ENCODE results near the gene CYB5R4. TPM values are rescaled to one million over a fixed set of nuclear protein-coding genes. Genes with fewer than 3 reads are reported as not detected.

CYB5R4 gene
- total and polyA plus RNA-seq, 2 experiments from 2014 or later, result 10.3 to 10.7 TPM

DNA sequence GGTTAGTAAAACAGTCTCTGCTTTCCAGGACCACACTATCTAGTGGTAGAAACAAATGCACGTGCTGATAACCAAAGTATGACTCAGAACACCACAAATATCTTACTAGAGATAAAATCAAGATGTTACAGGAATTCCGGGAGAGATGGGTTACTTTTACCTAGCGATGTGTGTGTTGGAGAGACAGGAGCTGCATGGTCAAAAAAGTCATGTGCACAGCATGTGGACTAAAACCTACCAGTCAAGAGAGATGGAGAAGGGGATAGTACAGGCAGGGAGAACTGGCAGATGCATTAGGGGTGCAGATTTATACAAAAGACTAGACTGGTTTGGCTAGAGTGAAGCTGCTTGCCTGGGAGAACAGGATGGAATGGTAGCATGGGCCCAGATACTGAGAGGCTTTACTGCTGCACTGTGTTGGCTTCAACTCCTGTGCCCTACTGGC lies 98.8 kb downstream of the CYB5R4 start:
- no peak for DNase-seq (ENCODE audit: low spot score)
- no peak overlapping the region for H3K4me3 ChIP-seq
- no peaks in the 10 kb centered on the region for H3K9me2 ChIP-seq (replicated peaks; ENCODE audit: insufficient read depth)
- TF ChIP-seq, protein P1, sequence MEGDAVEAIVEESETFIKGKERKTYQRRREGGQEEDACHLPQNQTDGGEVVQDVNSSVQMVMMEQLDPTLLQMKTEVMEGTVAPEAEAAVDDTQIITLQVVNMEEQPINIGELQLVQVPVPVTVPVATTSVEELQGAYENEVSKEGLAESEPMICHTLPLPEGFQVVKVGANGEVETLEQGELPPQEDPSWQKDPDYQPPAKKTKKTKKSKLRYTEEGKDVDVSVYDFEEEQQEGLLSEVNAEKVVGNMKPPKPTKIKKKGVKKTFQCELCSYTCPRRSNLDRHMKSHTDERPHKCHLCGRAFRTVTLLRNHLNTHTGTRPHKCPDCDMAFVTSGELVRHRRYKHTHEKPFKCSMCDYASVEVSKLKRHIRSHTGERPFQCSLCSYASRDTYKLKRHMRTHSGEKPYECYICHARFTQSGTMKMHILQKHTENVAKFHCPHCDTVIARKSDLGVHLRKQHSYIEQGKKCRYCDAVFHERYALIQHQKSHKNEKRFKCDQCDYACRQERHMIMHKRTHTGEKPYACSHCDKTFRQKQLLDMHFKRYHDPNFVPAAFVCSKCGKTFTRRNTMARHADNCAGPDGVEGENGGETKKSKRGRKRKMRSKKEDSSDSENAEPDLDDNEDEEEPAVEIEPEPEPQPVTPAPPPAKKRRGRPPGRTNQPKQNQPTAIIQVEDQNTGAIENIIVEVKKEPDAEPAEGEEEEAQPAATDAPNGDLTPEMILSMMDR (IDR thresholded peaks at IDR 0.05; ENCODE audit: poor library complexity), result no peak
- TF ChIP-seq EZH2 (IDR thresholded peaks at IDR 0.05; ENCODE audit: borderline replicate concordance), result no peak
- TF ChIP-seq EZH2phosphoT487 (IDR thresholded peaks at IDR 0.05; ENCODE audit: low read depth, severe bottlenecking, unreplicated experiment), result no peak
- H3K27ac ChIP-seq, result no peak overlapping the region
- no peaks in the 10 kb centered on the region for H3K27me3 ChIP-seq
- H3K79me2 ChIP-seq, result no peaks in the 10 kb centered on the region
- no peak overlapping the region for H3K4me2 ChIP-seq
- H3K36me3 ChIP-seq (replicated peaks; ENCODE audit: insufficient read depth, low read depth), result no peaks in the 10 kb centered on the region
- no peaks in the 10 kb centered on the region for H3K9me3 ChIP-seq (ENCODE audit: low read depth)
- H4K20me1 ChIP-seq (ENCODE audit: insufficient read depth, poor library complexity, severe bottlenecking), result no peaks in the 10 kb centered on the region
- H3K4me1 ChIP-seq (ENCODE audit: insufficient read depth), result no peaks in the 10 kb centered on the region
- 25% methylated on average over 3 of the region's 3 CpGs for WGBS (ENCODE audit: low lambda C conversion rate, missing lambda C conversion rate)
- H2AFZ ChIP-seq, result no peak overlapping the region

DNA sequence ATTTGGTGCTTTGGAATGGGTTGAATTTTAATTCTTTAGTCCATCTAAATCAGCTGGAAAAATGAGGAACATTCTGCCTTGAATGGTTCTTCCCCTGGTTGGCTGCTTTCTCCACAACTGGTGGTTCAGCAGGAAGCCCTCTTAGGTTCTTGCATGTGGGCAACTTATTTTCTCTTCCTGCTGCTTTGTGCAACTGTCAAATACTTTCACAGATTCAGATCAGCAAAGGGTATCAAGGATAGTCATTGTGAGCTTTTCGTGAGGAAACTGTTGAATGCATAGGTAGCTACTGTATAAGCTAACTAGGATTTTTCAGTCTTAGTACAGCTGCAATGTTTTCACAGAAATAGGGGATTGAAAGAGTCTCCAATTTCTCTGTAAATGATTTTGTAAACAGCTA lies 101.2 kb downstream of the CYB5R4 start:
- Histone ChIP-seq H3K9me3 (ENCODE audit: low read depth) (no peaks in the 10 kb centered on the region), H3K4me3 (no peak overlapping the region), H3K27ac (no peak overlapping the region), H3K79me2 (no peaks in the 10 kb centered on the region), H2AFZ (no peak overlapping the region), H3K4me1 (ENCODE audit: insufficient read depth) (no peaks in the 10 kb centered on the region), H3K36me3 (replicated peaks; ENCODE audit: insufficient read depth, low read depth) (no peaks in the 10 kb centered on the region), H3K9me2 (replicated peaks; ENCODE audit: insufficient read depth) (no peaks in the 10 kb centered on the region), H3K4me2 (no peak overlapping the region), H4K20me1 (ENCODE audit: insufficient read depth, poor library complexity, severe bottlenecking) (no peaks in the 10 kb centered on the region), H3K27me3 (no peaks in the 10 kb centered on the region)
- WGBS (ENCODE audit: low lambda C conversion rate, missing lambda C conversion rate), result 100% methylated on average over 1 of the region's 1 CpG
- TF ChIP-seq EZH2phosphoT487 (IDR thresholded peaks at IDR 0.05; ENCODE audit: low read depth, severe bottlenecking, unreplicated experiment) (no peak), EZH2 (IDR thresholded peaks at IDR 0.05; ENCODE audit: borderline replicate concordance) (no peak)
- TF ChIP-seq, protein P1 (IDR thresholded peaks at IDR 0.05; ENCODE audit: poor library complexity), result no peak
- no peak for DNase-seq (ENCODE audit: low spot score)

DNA sequence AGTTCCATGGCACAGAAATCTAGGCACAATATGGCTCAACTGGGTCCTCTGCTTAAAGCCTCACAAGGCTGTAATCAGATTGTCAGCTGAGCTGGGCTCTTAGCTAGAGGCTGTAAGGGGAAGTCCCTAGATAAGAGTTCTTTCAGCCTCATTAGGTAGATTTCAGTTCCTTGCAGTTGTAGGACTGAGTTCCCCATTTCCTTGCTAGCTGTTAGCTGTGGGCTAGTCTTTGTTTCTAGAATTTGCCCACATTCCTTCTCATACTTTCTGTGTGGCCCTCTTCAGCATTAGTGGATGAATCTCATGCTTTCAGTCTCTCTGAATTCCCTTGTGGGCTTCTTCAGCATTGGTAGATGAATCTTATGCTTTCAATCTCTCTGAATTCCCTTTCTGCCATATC lies 103.1 kb downstream of the CYB5R4 start:
- Histone ChIP-seq H3K9me3 (ENCODE audit: low read depth) (no peaks in the 10 kb centered on the region), H3K79me2 (no peaks in the 10 kb centered on the region), H3K36me3 (replicated peaks; ENCODE audit: insufficient read depth, low read depth) (no peaks in the 10 kb centered on the region), H3K4me3 (no peak overlapping the region), H4K20me1 (ENCODE audit: insufficient read depth, poor library complexity, severe bottlenecking) (no peaks in the 10 kb centered on the region), H3K27ac (no peak overlapping the region), H3K27me3 (no peaks in the 10 kb centered on the region), H2AFZ (no peak overlapping the region), H3K9me2 (replicated peaks; ENCODE audit: insufficient read depth) (no peaks in the 10 kb centered on the region), H3K4me1 (ENCODE audit: insufficient read depth) (no peaks in the 10 kb centered on the region), H3K4me2 (no peak overlapping the region)
- no peak for TF ChIP-seq EZH2 (IDR thresholded peaks at IDR 0.05; ENCODE audit: borderline replicate concordance)
- TF ChIP-seq EZH2phosphoT487 (IDR thresholded peaks at IDR 0.05; ENCODE audit: low read depth, severe bottlenecking, unreplicated experiment), result no peak
- TF ChIP-seq, protein P1 (IDR thresholded peaks at IDR 0.05; ENCODE audit: poor library complexity), result no peak
- no peak for DNase-seq (ENCODE audit: low spot score)

DNA sequence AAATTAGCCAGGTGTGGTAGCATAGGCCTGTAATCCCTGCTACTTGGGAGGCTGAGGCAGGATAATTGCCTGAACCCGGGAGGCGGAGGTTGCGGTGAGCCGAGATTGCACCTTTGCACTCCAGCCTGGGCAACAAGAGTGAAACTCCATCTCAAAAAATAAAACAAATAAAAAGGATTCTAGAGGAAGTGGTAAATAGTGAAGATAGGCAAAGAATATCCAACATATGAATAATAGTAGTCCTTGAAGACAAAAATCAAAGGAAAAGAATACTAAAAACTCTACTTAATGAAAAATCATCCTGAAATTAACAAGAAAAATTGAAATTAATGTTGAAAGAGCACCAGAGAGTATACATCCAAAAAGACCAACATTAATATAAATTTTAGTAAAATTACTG lies 107.0 kb downstream of the CYB5R4 start:
- no peak overlapping the region for H3K27ac ChIP-seq
- no peaks in the 10 kb centered on the region for H3K9me2 ChIP-seq (replicated peaks; ENCODE audit: insufficient read depth)
- no peaks in the 10 kb centered on the region for H3K27me3 ChIP-seq
- no peaks in the 10 kb centered on the region for H3K36me3 ChIP-seq (replicated peaks; ENCODE audit: insufficient read depth, low read depth)
- H4K20me1 ChIP-seq (ENCODE audit: insufficient read depth, poor library complexity, severe bottlenecking), result no peaks in the 10 kb centered on the region
- no peak overlapping the region for H2AFZ ChIP-seq
- WGBS (ENCODE audit: low lambda C conversion rate, missing lambda C conversion rate), result 100% methylated on average over 4 of the region's 4 CpGs
- H3K79me2 ChIP-seq, result no peaks in the 10 kb centered on the region
- H3K9me3 ChIP-seq (ENCODE audit: low read depth), result no peaks in the 10 kb centered on the region
- DNase-seq (ENCODE audit: low spot score), result no peak
- no peak overlapping the region for H3K4me2 ChIP-seq
- no peaks in the 10 kb centered on the region for H3K4me1 ChIP-seq (ENCODE audit: insufficient read depth)
- H3K4me3 ChIP-seq, result no peak overlapping the region
- TF ChIP-seq EZH2 (IDR thresholded peaks at IDR 0.05; ENCODE audit: borderline replicate concordance), result no peak
- TF ChIP-seq, protein P1 (IDR thresholded peaks at IDR 0.05; ENCODE audit: poor library complexity), result no peak
- no peak for TF ChIP-seq EZH2phosphoT487 (IDR thresholded peaks at IDR 0.05; ENCODE audit: low read depth, severe bottlenecking, unreplicated experiment)

All from hepatocyte (in vitro differentiated cells).